M059J (cell line): Measurements from ENCODE around the gene MAP1LC3B. TPM values are rescaled to one million over a fixed set of nuclear protein-coding genes. Genes with fewer than 3 reads are reported as not detected.
A peak's percentile ranks its signal among the peaks of the same experiment; 100 is the strongest.
"Not testable (repeated sequence)": the region's sequence is repeated elsewhere in the genome, so short reads cannot be mapped to it uniquely, and the experiment has no call there.

Source experiments
- DNase-seq: peaks from one replicate; pipeline ENCODE4 v3.0.0-alpha.2; 2012; ENCODE audit warnings: low read depth
- total RNA-seq: library from RNA; depleted of rRNA; stranded (reverse); fragments of >200 nt; shearing (Covaris generic); gene quantifications from 2 replicates; pipeline ENCODE4 v1.2.3, GENCODE V29; 2014

Gene MAP1LC3B
- total RNA-seq, 1 experiment from 2014 or later: 54.2 TPM

DNA sequence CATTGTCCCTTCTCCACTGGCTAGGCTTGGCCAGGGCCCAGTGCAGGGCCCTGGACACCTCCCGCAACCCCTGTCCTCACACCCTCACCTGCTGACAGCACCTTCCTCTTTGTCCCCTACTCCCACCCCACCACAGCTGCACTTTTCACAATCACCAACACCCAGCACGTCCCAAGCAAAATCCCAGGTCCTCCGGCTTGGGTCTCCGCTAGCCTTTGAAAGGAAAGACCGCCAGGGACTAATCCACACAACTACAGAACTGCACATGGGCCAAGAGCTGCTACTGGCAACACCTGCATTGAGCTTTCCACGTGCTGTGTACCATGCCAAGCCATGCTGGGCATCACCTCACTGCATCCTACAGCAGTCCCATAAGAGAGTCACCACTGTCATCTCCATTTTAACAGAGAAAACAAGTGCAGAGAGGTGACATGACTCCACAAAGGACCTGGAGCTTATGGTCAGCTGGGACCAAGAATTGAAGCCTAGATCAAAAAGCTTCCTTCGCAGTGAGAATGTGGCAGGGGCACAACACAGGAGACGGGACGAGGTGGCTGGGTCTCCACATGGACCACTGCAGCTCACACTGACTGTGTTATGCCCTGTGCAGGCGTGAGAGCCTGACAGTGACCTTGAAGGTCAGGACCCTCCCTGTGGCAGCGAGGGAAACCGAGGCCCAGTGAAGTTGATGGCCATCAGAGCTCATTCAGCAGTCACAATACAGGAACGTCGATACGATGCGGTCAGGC, 31.1 kb upstream of the MAP1LC3B start:
- DNase-seq: no peak

GRCh38 chr16:87361916-87362619, 30.1 kb upstream of the MAP1LC3B start:
- DNase-seq: no peak

DNA sequence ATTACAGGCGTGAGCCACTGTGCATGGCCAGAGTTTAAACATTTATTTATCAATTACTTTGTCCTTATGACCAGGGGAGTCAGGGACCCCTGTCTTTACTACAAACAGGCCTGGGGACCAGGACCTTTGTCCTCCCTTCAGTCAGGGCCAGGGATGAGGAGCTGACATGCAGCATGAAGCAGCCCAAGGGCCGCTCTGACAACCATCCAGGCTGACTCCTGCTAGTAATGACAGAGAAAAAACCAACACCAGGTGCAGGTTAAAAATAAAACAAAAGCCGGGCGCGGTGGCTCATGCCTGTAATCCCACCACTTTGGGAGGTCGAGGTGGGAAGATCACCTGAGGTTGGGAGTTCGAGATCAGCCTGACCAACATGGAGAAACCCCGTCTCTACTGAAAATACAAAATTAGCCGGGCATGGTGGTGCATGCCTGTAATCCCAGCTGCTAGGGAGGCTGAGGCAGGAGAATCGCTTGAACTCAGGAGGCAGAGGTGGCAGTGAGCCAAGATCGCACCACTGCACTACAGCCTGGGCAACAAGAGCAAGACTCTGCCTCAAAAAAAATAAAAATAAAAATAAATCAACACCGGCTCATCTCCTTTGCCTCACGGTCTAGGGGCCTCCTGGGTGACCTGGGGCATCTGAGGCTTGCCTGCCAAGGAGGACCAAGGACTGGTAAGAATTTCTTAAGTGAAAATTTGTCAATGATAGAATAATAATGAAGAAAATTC, 29.1 kb upstream of the MAP1LC3B start:
- not testable (repeated sequence) for DNase-seq

DNA sequence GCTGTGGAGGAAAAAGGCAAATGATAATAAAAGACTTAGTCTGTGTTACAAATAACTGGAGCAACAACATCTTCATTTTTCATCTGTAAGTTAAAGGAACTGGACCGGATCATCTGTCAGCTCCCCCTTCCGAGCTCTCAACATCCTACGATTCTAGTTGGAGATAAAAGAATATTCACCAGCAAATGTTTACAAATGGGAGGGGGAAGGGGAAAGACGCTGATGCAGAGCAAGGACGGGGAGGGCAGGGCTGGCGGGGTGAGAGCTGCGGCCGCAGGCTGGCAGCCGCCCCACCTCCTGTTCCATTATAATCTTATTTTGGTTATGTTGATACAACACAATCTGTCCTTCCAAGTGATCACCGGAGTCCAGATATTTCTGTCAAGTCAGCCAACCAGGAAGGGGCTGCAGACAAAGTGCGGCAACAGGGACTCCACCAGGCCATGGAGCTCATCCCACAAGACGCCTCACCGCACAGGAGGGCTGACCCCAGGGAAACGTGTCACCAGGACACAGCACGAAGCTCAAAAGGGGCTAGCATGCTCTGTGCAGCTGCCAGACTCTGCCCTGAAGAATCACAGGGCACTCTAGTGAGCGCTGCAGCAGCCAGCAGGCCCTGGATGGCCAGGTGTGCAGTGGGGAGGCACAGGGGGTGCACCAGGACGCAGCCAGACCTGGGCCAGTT, 28.2 kb upstream of the MAP1LC3B start:
- DNase-seq: no peak

GRCh38 chr16:87365021-87365713, 27.0 kb upstream of the MAP1LC3B start:
- DNase-seq: no peak

DNA sequence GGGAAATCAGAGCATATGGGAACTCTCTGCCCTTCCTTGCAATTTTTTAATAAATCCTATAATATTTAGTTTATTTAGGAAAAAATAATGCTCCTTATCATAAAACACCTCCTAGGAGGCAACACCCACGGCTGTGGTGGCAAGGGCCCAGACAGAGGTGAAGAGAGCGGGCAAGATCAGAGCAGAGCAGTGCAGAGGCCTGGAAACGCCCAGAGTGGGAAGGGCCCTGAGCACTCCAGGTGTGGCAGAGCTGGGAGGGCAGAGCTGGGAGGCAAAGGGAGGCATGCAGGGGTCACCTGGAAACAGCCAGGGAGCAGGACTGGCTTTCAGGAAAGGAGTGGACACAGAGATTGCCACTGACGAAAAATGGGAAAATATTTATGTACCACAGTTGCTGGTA, 25.8 kb upstream of the MAP1LC3B start:
- no peak for DNase-seq

- DNase-seq: no peak
These were observed 25.2 kb upstream of the MAP1LC3B start for GRCh38 chr16:87366930-87367329.

GRCh38 chr16:87367529-87367928, 24.6 kb upstream of the MAP1LC3B start:
- no peak for DNase-seq

GRCh38 chr16:87368029-87368770, 23.9 kb upstream of the MAP1LC3B start:
- no peak for DNase-seq

GRCh38 chr16:87369117-87369765, 22.9 kb upstream of the MAP1LC3B start:
- DNase-seq: no peak

DNA sequence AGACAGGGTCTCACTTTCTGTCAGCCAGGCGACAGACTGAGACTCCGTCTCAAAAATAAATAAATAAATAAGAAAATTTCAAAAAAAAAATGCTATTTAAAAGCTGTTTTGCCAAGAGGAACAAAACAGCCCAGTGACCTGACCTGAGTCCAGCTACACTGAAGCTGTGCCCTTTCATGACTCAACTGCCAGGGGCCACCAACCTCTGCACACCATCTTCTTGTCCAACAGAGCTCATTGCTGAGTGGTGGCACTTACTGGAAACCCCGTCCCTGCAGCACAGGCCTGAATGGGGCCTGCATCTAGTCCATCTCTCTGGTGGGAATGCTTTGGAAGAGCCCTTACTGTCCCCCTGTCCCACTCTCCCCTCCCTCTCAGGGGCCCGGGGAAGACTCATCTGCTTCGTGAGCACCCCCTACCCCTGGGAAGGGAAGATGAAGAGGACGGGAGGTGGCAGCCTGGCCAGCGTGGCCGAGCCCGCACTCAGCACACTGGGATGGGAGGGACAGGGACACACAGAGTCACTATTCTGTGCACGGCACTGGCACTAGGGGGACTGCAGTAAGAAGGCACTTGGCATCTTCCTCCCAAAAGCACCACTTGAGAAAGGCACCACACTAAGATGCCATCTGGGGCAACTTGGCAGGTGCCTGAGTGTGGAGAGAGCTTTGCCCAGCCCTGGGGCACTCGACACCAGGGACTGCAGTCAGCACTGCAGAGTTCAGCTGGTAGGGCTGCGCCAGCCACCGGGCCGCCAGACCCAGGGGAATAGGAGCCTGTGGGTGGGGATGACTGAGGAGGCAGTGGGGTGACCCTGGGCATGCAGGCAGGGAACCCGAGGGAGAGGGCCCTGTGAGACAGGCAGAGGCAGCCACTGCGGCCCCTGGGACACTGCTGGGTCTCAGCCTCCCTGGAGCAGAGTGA, 22.1 kb upstream of the MAP1LC3B start:
- no peak for DNase-seq

GRCh38 chr16:87371261-87371866, 20.8 kb upstream of the MAP1LC3B start:
- no peak for DNase-seq

DNA sequence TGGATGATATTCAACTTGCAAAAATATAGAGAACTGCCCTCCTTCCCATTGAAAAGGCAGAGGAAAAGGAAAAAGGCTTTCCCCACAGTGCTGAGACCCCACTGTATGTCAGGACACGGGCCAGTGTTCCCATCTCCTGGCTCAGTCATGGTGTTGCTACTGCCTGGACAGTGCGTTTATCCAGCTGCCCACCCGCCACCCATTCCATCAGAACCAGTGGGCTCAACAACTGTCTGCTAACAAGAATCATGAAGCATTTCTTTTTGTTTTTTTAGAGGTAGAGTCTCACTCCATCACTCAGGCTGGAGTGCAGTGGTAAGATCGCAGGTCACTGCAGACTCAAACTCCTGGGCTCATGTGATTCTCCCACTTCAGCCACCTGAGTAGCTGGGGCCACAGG, 19.8 kb upstream of the MAP1LC3B start:
- no peak for DNase-seq

DNA sequence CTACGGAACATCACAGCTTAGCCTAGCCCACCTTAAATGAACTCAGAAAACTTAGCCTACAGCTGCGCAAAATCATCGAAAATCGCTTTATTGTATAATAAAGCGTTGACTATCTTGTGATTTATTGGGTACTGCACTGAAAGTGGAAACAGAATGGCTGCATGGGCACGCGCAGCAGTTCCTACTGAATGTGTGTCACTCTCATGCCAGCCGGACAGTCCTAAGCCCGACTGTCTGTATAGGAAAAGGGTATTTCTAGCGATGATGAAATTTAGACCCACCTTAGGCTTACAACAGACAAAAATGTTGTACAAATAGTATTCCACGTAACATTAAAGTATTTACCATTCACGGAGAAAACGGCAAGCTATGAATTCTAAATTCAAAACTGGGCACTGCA, 17.8 kb upstream of the MAP1LC3B start:
- no peak for DNase-seq

DNA sequence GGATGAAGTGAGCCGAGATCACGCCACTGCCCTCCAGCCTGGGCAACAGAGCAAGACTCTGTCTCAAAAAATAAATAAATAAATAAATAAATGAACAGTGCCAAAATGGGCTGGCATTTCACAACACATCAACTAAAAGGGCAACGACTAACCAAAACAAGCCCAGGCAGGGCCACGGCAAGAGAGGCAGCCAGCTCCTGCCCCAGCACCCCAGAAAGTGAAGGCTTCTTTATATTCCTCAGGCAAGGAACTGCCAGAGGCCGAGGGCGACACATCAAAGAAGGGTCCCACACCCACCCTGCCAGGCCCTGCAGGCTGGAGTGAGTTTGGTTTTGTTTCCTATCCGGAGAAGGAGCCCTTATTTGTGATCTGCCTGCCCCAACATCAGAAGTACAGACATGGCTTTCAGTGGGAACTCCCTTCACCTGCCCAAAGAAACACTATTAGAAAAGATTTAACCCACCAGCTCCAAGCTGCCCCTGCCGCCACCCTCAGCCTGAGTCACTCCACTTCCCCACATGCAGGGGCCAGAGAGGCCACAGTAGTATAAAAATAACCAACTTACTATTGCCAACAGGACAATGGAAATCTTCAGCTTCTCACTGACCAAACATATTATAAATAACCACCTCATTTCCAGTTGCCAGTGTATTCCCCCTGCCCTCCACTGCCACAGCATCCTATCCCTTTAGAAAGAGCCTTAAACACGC, 16.6 kb upstream of the MAP1LC3B start:
- peak; percentile 69 for DNase-seq

GRCh38 chr16:87376660-87377059, 15.5 kb upstream of the MAP1LC3B start:
- no peak for DNase-seq

DNA sequence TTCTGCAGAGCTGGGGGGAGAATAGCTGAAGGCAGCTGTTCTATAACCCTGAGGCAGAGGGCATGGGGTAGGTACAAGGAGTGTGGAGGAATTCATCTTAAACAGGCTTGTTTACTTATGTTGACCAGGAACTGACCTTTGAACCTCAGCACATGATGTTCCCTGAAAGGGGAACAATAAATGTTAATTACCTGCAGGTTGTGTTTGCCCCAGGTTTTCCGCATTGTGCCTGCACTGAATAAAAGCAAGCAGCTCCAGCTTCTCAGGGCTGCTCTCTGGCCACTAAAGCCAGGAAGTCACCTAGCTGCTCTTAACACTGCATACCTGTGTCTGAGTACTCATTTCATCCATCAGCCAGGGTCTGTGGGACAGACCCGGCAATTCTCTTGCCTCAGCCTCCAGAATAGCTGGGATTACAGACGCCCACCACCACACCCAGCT, 12.8 kb upstream of the MAP1LC3B start:
- not testable (repeated sequence) for DNase-seq

- no peak for DNase-seq
These were observed 11.7 kb upstream of the MAP1LC3B start for GRCh38 chr16:87380403-87380802.
